ENCODE measurements around the gene IGF2. TPM values are rescaled to one million over a fixed set of nuclear protein-coding genes. Genes with fewer than 3 reads are reported as not detected.

The IGF2 gene
- total and polyA plus RNA-seq, 3 donors from 2014 or later, result 52.3 to 104 (median 69.8) TPM

- Histone ChIP-seq H3K27me3 (no peaks in the 10 kb centered on the region), H3K4me3 (no peak overlapping the region), H3K27ac (no peak overlapping the region), H3K36me3 (ENCODE audit: low read depth, missing control alignments) (no peaks in the 10 kb centered on the region), H3K9me3 (no peaks in the 10 kb centered on the region), H3K4me1 (peaks cover 26% of the 10 kb centered on the region)
- no peak for TF ChIP-seq CTCF (IDR thresholded peaks at IDR 0.05)
- no peak for TF ChIP-seq POLR2A (IDR thresholded peaks at IDR 0.05)
- intact Hi-C loops (cut with DNase I; ENCODE audit: low total_unique reads), result no loop called here
- WGBS, 2 donors, result 81 to 87% methylated on average over 10 to 18 of the region's 18 CpGs
- peak; percentile 31 for DNase-seq
Measured at GRCh38 chr11:2093575-2094353, 45.4 kb downstream of the IGF2 start.

DNA sequence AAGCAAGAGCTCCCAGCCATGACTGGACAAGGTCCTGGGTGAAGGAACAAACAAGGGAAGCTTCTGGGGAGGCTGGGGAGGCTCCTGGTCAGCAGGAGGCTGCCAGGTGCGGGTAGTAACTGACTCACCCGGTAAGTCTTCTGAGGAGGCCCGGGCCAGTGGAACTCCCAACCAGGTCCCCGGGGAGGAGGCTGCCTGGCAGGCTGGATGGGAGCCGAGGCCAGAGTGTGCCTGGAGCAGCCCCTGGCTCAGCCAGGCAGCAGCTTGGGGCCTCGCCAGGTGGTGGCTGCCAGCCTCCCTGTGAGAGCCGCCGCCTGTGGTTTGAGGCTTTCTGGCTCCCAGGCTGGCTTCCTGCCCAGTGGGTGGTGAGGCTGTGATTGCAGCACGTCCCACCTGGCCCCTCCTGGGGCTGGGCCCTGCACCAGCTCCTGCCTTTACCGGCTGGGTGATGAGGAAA, 46.2 kb downstream of the IGF2 start:
- Histone ChIP-seq H3K4me3 (no peak overlapping the region), H3K4me1 (peaks cover 26% of the 10 kb centered on the region), H3K36me3 (ENCODE audit: low read depth, missing control alignments) (no peaks in the 10 kb centered on the region), H3K27ac (no peak overlapping the region), H3K9me3 (no peaks in the 10 kb centered on the region), H3K27me3 (no peaks in the 10 kb centered on the region)
- intact Hi-C loops (cut with DNase I; ENCODE audit: low total_unique reads), result no loop called here
- peak; percentile 60 for DNase-seq
- no peak for TF ChIP-seq CTCF (IDR thresholded peaks at IDR 0.05)
- no peak for TF ChIP-seq POLR2A (IDR thresholded peaks at IDR 0.05)
- WGBS, 2 donors, result 80 to 100% methylated on average over 1 to 10 of the region's 10 CpGs

GRCh38 chr11:2092464-2092910, 46.7 kb downstream of the IGF2 start:
- DNase-seq, result no peak
- Histone ChIP-seq H3K27ac (no peak overlapping the region), H3K36me3 (ENCODE audit: low read depth, missing control alignments) (no peaks in the 10 kb centered on the region), H3K9me3 (no peaks in the 10 kb centered on the region), H3K4me1 (peaks cover 21% of the 10 kb centered on the region), H3K4me3 (no peak overlapping the region), H3K27me3 (no peaks in the 10 kb centered on the region)
- no peak for TF ChIP-seq CTCF (IDR thresholded peaks at IDR 0.05)
- no peak for TF ChIP-seq POLR2A (IDR thresholded peaks at IDR 0.05)
- intact Hi-C loops (cut with DNase I; ENCODE audit: low total_unique reads), result no loop called here
- WGBS, 2 donors, result 87 to 100% methylated on average over 7 to 9 of the region's 9 CpGs

GRCh38 chr11:2091786-2092463, 47.3 kb downstream of the IGF2 start:
- 91 to 94% methylated on average over 11 to 18 of the region's 18 CpGs for WGBS, 2 donors
- TF ChIP-seq CTCF (IDR thresholded peaks at IDR 0.05), result no peak
- TF ChIP-seq POLR2A (IDR thresholded peaks at IDR 0.05), result no peak
- no peak for DNase-seq
- peaks cover 16% of the 10 kb centered on the region for H3K4me1 ChIP-seq
- H3K36me3 ChIP-seq (ENCODE audit: low read depth, missing control alignments), result no peaks in the 10 kb centered on the region
- H3K4me3 ChIP-seq, result no peak overlapping the region
- H3K27ac ChIP-seq, result no peak overlapping the region
- no peaks in the 10 kb centered on the region for H3K27me3 ChIP-seq
- no peaks in the 10 kb centered on the region for H3K9me3 ChIP-seq
- intact Hi-C loops (cut with DNase I; ENCODE audit: low total_unique reads), result no loop called here

Measured in testis (tissue), 3 donors.